H1 (cell line): ENCODE results near the gene KCNIP3. TPM values are rescaled to one million over a fixed set of nuclear protein-coding genes. Genes with fewer than 3 reads are reported as not detected.

ENCODE experiments used
- CTCF ChIA-PET: fragments of 300-600 bp; sonication (Branson Sonifier 250); formaldehyde crosslinking; loops from one replicate; lab custom pipeline; 2021; ENCODE audit not compliant: partially characterized antibody; lab: Charles Lee
- POLR2A ChIA-PET: fragments of 300-600 bp; sonication (Branson Sonifier 250); formaldehyde crosslinking; loops from one replicate; lab custom pipeline; 2021; ENCODE audit warnings: inconsistent platforms; ENCODE audit not compliant: partially characterized antibody; lab: Charles Lee
- DNase-seq, 2 experiments: peaks; one replicate each; pipeline versions ENCODE4 v3.0.0 to v3.0.0-alpha.2; 2010 to 2022; ENCODE audit warnings: low spot score in 2 of 2, low read depth in 1 of 2, mixed read lengths in 1 of 2
- FAIRE-seq: peaks from 2 replicates; lab custom pipeline; 2011; peaks lifted over from hg19 to GRCh38; lab: Jason Lieb, UNC
- H2AFZ ChIP-seq: 2 replicates; pipeline ENCODE4 v1.8.1; 2012; ENCODE audit warnings: low read length, inconsistent platforms
- H2AK5ac ChIP-seq: 2 replicates; pipeline ENCODE4 v1.6.1; 2013; ENCODE audit warnings: low read depth, low read length
- H2BK120ac ChIP-seq: replicated peaks from 2 replicates; pipeline ENCODE3; 2013; ENCODE audit warnings: low read depth, low read length, inconsistent platforms
- H2BK12ac ChIP-seq: 2 replicates; pipeline ENCODE4 v1.6.1; 2013; ENCODE audit warnings: low read depth, low read length
- H2BK15ac ChIP-seq: 2 replicates; pipeline ENCODE4 v1.6.1; 2013; ENCODE audit warnings: low read length
- H2BK20ac ChIP-seq: 2 replicates; pipeline ENCODE4 v1.6.1; 2013; ENCODE audit warnings: low read length
- H2BK5ac ChIP-seq: 2 replicates; pipeline ENCODE4 v1.6.1; 2013; ENCODE audit warnings: low read depth, low read length
- H3K14ac ChIP-seq: 2 replicates; pipeline ENCODE4 v1.6.1; 2013; ENCODE audit warnings: inconsistent platforms; ENCODE audit not compliant: insufficient read length
- H3K18ac ChIP-seq: 2 replicates; pipeline ENCODE4 v1.6.1; 2013; ENCODE audit warnings: low read length; ENCODE audit errors: extremely low read depth
- H3K23ac ChIP-seq: 2 replicates; pipeline ENCODE4 v1.6.1; 2013; ENCODE audit warnings: inconsistent platforms; ENCODE audit not compliant: insufficient read length
- H3K23me2 ChIP-seq: 2 replicates; pipeline ENCODE4 v1.6.1; 2013; ENCODE audit warnings: low read depth, low read length
- H3K27ac ChIP-seq: 2 replicates; pipeline ENCODE4 v1.6.1; 2011; ENCODE audit warnings: low read depth, low read length, inconsistent platforms
- H3K27me3 ChIP-seq, 4 experiments: replicated peaks in 1 of 4; 1 replicate in 1 of 4; 2 replicates in 3 of 4; pipeline versions ENCODE4 v1.6.1 to v1.8.1; 2011 to 2013; ENCODE audit warnings: low read length in 3 of 4, mild to moderate bottlenecking in 3 of 4, inconsistent platforms in 2 of 4, mixed read lengths in 2 of 4, moderate library complexity in 1 of 4; ENCODE audit not compliant: control insufficient read depth in 3 of 4, insufficient read depth in 3 of 4; ENCODE audit errors: extremely low read depth in 1 of 4
- H3K36me3 ChIP-seq, 4 experiments: 2 replicates each; pipeline versions ENCODE4 v1.6.1 to v1.8.1; 2011 to 2013; ENCODE audit warnings: mild to moderate bottlenecking in 4 of 4, low read length in 3 of 4, moderate library complexity in 2 of 4, control low read depth in 1 of 4, inconsistent platforms in 1 of 4; ENCODE audit not compliant: insufficient read depth in 4 of 4, control insufficient read depth in 2 of 4
- H3K4ac ChIP-seq: replicated peaks from 2 replicates; pipeline ENCODE3; 2013; ENCODE audit warnings: low read length, low read depth, mixed read lengths, inconsistent platforms; ENCODE audit not compliant: insufficient read length
- H3K4me1 ChIP-seq, 4 experiments: replicated peaks in 1 of 4; 1 replicate in 1 of 4; 2 replicates in 3 of 4; pipeline versions ENCODE4 v1.6.1 to v1.8.1; 2011 to 2013; ENCODE audit warnings: low read length in 3 of 4, inconsistent platforms in 2 of 4, mixed read lengths in 1 of 4; ENCODE audit not compliant: insufficient read depth in 4 of 4, control insufficient read depth in 3 of 4
- H3K4me2 ChIP-seq, 2 experiments: 2 replicates each; pipeline versions ENCODE4 v1.6.1 to v1.8.1; 2011 to 2013; ENCODE audit warnings: low read depth in 2 of 2, low read length in 2 of 2, control low read depth in 1 of 2, inconsistent platforms in 1 of 2, mild to moderate bottlenecking in 1 of 2; ENCODE audit not compliant: insufficient read depth in 1 of 2
- H3K4me3 ChIP-seq, 4 experiments: fragments of 200-600, 300-600 bp in 1 of 4; sonication (generic), shearing (Covaris generic), sonication (Bioruptor Twin) in 1 of 4; 2 replicates each; pipeline versions ENCODE4 v1.5.1 to v1.8.1; 2011 to 2016; ENCODE audit warnings: low read length in 4 of 4, low read depth in 3 of 4, control low read depth in 2 of 4, inconsistent platforms in 2 of 4, mild to moderate bottlenecking in 2 of 4, mixed read lengths in 1 of 4, moderate library complexity in 1 of 4; ENCODE audit not compliant: insufficient read depth in 2 of 4; ENCODE audit errors: extremely low read depth in 1 of 4
- H3K56ac ChIP-seq: replicated peaks from 2 replicates; pipeline ENCODE3; 2013; ENCODE audit warnings: low read depth, mild to moderate bottlenecking, mixed read lengths, low read length, inconsistent platforms; ENCODE audit not compliant: insufficient read length
- H3K79me1 ChIP-seq: 2 replicates; pipeline ENCODE4 v1.6.1; 2013; ENCODE audit warnings: low read depth, low read length, control low read depth
- H3K79me2 ChIP-seq, 2 experiments: 2 replicates each; pipeline versions ENCODE4 v1.6.1 to v1.8.1; 2012 to 2013; ENCODE audit warnings: low read length in 2 of 2, mild to moderate bottlenecking in 2 of 2, inconsistent platforms in 1 of 2; ENCODE audit not compliant: insufficient read depth in 2 of 2, control insufficient read depth in 1 of 2
- H3K9ac ChIP-seq, 4 experiments: replicated peaks in 1 of 4; 1 replicate in 1 of 4; 2 replicates in 3 of 4; pipeline versions ENCODE4 v1.6.1 to v1.8.1; 2011 to 2013; ENCODE audit warnings: low read depth in 3 of 4, low read length in 3 of 4, control low read depth in 2 of 4, mild to moderate bottlenecking in 2 of 4, moderate library complexity in 2 of 4, inconsistent platforms in 1 of 4; ENCODE audit errors: extremely low read depth in 1 of 4
- H3K9me3 ChIP-seq, 2 experiments: 2 replicates each; pipeline versions ENCODE4 v1.6.1 to v1.8.1; 2012 to 2013; ENCODE audit warnings: mild to moderate bottlenecking in 2 of 2, moderate library complexity in 2 of 2, control low read depth in 1 of 2, inconsistent platforms in 1 of 2, low read depth in 1 of 2, low read length in 1 of 2, mixed read lengths in 1 of 2; ENCODE audit not compliant: insufficient read depth in 2 of 2
- H4K20me1 ChIP-seq, 2 experiments: replicated peaks in 1 of 2; 2 replicates each; pipeline versions ENCODE3 to v1.8.1; 2011 to 2013; ENCODE audit warnings: inconsistent platforms in 2 of 2, low read length in 2 of 2, mild to moderate bottlenecking in 1 of 2; ENCODE audit not compliant: insufficient read depth in 2 of 2, control insufficient read depth in 1 of 2
- H4K5ac ChIP-seq: 2 replicates; pipeline ENCODE4 v1.6.1; 2013; ENCODE audit warnings: low read length, low read depth, mixed read lengths, inconsistent platforms; ENCODE audit not compliant: insufficient read length
- H4K8ac ChIP-seq: 2 replicates; pipeline ENCODE4 v1.8.0; 2013; ENCODE audit warnings: mild to moderate bottlenecking, moderate library complexity, low read length, inconsistent platforms; ENCODE audit not compliant: insufficient read depth; ENCODE audit errors: extremely low read depth
- H4K91ac ChIP-seq: replicated peaks from 2 replicates; pipeline ENCODE3; 2013; ENCODE audit warnings: low read length, mixed read lengths, inconsistent platforms; ENCODE audit not compliant: insufficient read length
- HDAC6 ChIP-seq: IDR thresholded peaks from one replicate; pipeline ENCODE4 v1.7.1; 2012; ENCODE audit warnings: low read depth, mild to moderate bottlenecking, inconsistent platforms, low read length, moderate library complexity
- whole genome bisulfite sequencing, 2 experiments: shearing (Covaris generic) in 1 of 2; methylation state at CpG; one replicate each; pipeline versions ENCODE4 v1.1.6 to v1.1.7; 2013 to 2015; ENCODE audit warnings: low lambda C conversion rate in 2 of 2, mixed read lengths in 2 of 2, inconsistent platforms in 1 of 2, low coverage in 1 of 2, missing lambda C conversion rate in 1 of 2; ENCODE audit not compliant: insufficient replicate concordance in 2 of 2, insufficient coverage in 1 of 2, insufficient read length in 1 of 2; ENCODE audit errors: extremely low coverage in 1 of 2, missing lambda C conversion rate in 1 of 2; 5-methylcytosine and 5-hydroxymethylcytosine counted together
- polyA plus RNA-seq, 7 experiments: library from polyadenylated mRNA; depleted of rRNA in 3 of 7; stranded (reverse) in 5 of 7; unstranded in 2 of 7; fragments of >200 nt in 5 of 7; fragments of 200-250 nt in 2 of 7; gene quantifications; 1 replicate in 5 of 7; 2 replicates in 1 of 7; 4 replicates in 1 of 7; pipeline versions ENCODE4 v1.2.1 to v1.2.3, GENCODE V29; 2011 to 2013; ENCODE audit warnings: missing spikeins in 2 of 7, mixed read lengths in 2 of 7
- total RNA-seq: library from RNA; stranded (reverse); fragmentation: NEBNext Ultra II Directional; extraction: Animal tissue kit (Norgen Biotek cat#: 25700); gene quantifications from 2 replicates; pipeline ENCODE4 v1.2.1, GENCODE V29; 2021
- TF ChIP-seq, protein P1 (sequence below): IDR thresholded peaks from 2 replicates; pipeline ENCODE4 v1.6.1; 2011; ENCODE audit warnings: low read length, improper control_type of control experiment
- TF ChIP-seq, protein P2 (sequence below): IDR thresholded peaks from 2 replicates; pipeline ENCODE4 v1.6.1; 2012; ENCODE audit warnings: low read length, inconsistent platforms
- TF ChIP-seq, protein P3 (sequence below), 3 experiments: IDR thresholded peaks; 1 replicate in 2 of 3; 2 replicates in 1 of 3; pipeline versions ENCODE4 v1.5.1 to v1.6.1; 2011; ENCODE audit warnings: low read length in 3 of 3, mild to moderate bottlenecking in 3 of 3, inconsistent platforms in 2 of 3, low read depth in 1 of 3, moderate library complexity in 1 of 3; ENCODE audit not compliant: insufficient read depth in 1 of 3; ENCODE audit errors: control extremely low read depth in 1 of 3

The KCNIP3 gene
- total and polyA plus RNA-seq, 2 of the 8 experiments (the other 6 are each of a cell fraction or from before 2014, with no cell fraction given): 0.33 to 1.9 TPM

DNA sequence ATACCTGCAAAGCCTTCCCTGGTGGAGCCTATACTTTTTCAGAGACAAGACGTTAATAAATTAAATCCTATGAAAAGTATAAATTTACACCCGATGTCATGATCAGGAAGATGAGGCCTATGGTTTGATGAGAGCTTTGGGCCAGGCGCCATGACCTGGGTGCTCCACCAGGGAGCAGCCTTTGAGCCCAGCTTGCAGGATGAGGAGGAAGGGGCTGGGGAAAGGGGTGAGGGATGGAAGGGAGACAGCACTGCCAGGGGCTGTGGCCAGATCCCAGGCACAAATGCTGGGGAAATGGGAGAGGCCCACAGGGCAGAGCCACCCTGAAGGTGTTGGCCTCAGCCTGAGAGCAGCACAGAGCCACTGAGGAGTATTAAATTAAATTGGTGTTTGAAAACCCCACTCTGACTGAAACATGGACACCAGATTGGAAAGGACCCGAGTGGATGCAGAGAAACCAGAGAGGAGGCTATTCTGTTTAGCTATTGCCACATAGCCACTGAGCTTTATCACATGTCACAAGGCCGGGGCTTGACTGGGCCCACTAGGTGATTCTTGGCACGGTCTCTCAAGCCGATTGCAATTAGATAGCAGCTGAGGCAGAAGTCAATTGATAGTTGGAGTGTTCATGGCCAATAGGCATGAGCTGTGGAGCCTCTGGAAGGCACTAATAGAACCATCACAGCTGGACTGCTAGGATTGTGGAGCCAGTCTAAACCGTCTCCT lies 95.7 kb downstream of the KCNIP3 start:
- Histone ChIP-seq H2AK5ac (no peak overlapping the region), H2BK12ac (no peak overlapping the region), H3K14ac (no peak overlapping the region), H3K23ac (no peak overlapping the region), H3K79me1 (no peaks in the 10 kb centered on the region), H2AFZ (no peak overlapping the region), H2BK5ac (no peak overlapping the region), H4K5ac (no peak overlapping the region), H3K4ac (no peak overlapping the region), H3K23me2 (no peaks in the 10 kb centered on the region), H4K8ac (no peak overlapping the region), H3K4me1 (no peaks in the 10 kb centered on the region; a peak in 1 of 7 replicates), H2BK120ac (no peak overlapping the region), H3K9me3 (peaks cover 50 to 95% of the 10 kb centered on the region in 2 experiments), H2BK20ac (no peak overlapping the region), H3K4me3 (no peak overlapping the region), H3K79me2 (no peaks in the 10 kb centered on the region), H3K27ac (no peak overlapping the region), H3K56ac (no peak overlapping the region), H4K91ac (no peak overlapping the region), H3K9ac (no peak overlapping the region), H3K36me3 (no peaks in the 10 kb centered on the region), H4K20me1 (no peaks in the 10 kb centered on the region), H2BK15ac (no peak overlapping the region), H3K18ac (no peak overlapping the region), H3K4me2 (no peak overlapping the region), H3K27me3 (peaks cover 0 to 2% (median 0%) of the 10 kb centered on the region in 4 experiments; a peak in 1 of 7 replicates)
- WGBS, 2 experiments: 80% methylated on average over 8 of the region's 8 CpGs; no CpG with 5 or more reads in 1 of the 2 experiments
- DNase-seq (no peak), FAIRE-seq (no peak)
- ChIA-PET CTCF (interaction anchor here (1.4 kb wide), 1 partner anchor 12 kb away, joined by 4 read pairs; no protein-coding TSS in a partner anchor), POLR2A (no interaction called here)
- no peak for TF ChIP-seq HDAC6
- TF ChIP-seq, protein P1, sequence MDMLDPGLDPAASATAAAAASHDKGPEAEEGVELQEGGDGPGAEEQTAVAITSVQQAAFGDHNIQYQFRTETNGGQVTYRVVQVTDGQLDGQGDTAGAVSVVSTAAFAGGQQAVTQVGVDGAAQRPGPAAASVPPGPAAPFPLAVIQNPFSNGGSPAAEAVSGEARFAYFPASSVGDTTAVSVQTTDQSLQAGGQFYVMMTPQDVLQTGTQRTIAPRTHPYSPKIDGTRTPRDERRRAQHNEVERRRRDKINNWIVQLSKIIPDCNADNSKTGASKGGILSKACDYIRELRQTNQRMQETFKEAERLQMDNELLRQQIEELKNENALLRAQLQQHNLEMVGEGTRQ: no peak
- TF ChIP-seq, protein P2, sequence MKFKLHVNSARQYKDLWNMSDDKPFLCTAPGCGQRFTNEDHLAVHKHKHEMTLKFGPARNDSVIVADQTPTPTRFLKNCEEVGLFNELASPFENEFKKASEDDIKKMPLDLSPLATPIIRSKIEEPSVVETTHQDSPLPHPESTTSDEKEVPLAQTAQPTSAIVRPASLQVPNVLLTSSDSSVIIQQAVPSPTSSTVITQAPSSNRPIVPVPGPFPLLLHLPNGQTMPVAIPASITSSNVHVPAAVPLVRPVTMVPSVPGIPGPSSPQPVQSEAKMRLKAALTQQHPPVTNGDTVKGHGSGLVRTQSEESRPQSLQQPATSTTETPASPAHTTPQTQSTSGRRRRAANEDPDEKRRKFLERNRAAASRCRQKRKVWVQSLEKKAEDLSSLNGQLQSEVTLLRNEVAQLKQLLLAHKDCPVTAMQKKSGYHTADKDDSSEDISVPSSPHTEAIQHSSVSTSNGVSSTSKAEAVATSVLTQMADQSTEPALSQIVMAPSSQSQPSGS: no peak
- TF ChIP-seq, protein P3, sequence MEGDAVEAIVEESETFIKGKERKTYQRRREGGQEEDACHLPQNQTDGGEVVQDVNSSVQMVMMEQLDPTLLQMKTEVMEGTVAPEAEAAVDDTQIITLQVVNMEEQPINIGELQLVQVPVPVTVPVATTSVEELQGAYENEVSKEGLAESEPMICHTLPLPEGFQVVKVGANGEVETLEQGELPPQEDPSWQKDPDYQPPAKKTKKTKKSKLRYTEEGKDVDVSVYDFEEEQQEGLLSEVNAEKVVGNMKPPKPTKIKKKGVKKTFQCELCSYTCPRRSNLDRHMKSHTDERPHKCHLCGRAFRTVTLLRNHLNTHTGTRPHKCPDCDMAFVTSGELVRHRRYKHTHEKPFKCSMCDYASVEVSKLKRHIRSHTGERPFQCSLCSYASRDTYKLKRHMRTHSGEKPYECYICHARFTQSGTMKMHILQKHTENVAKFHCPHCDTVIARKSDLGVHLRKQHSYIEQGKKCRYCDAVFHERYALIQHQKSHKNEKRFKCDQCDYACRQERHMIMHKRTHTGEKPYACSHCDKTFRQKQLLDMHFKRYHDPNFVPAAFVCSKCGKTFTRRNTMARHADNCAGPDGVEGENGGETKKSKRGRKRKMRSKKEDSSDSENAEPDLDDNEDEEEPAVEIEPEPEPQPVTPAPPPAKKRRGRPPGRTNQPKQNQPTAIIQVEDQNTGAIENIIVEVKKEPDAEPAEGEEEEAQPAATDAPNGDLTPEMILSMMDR (IDR thresholded peaks at IDR 0.05; ENCODE audit: control extremely low read depth in 1 of 3, insufficient read depth in 1 of 3, low read depth in 1 of 3, low read length in 3 of 3): peak in 1 of 3 experiments; percentile 19; a peak in 1 of 4 replicates
